OCI-LY7 (cell line): ENCODE measurements around the gene TIMM10B. TPM values are rescaled to one million over a fixed set of nuclear protein-coding genes. Genes with fewer than 3 reads are reported as not detected.

Experiments
- BruUV-seq: library from RNA; stranded (reverse); fragments of 400-500 nt; replicated peaks from 2 replicates; lab custom pipeline; 2021; lab: Mats Ljungman, UMichigan
- CTCF ChIA-PET: fragments of 300-600 bp; sonication (Branson Sonifier 250); formaldehyde crosslinking; loops from one replicate; lab custom pipeline; 2022; ENCODE audit warnings: antibody characterized with exemption; ENCODE audit not compliant: unreplicated experiment; lab: Charles Lee
- POLR2A ChIA-PET: fragments of 300-600 bp; sonication (Branson Sonifier 250); formaldehyde crosslinking; loops from one replicate; lab custom pipeline; 2022; ENCODE audit warnings: antibody characterized with exemption; lab: Charles Lee
- DNase-seq: peaks from one replicate; pipeline ENCODE4 v3.0.0-alpha.2; 2015; ENCODE audit warnings: low spot score
- H2AFZ ChIP-seq: fragments of 200-600 bp; sonication (generic), shearing (Covaris generic); 2 replicates; pipeline ENCODE4 v1.6.1; 2014; ENCODE audit warnings: mild to moderate bottlenecking, antibody characterized with exemption, low read length, moderate library complexity
- H3K27ac ChIP-seq: fragments of 200-600 bp; sonication (generic); 2 replicates; pipeline ENCODE4 v1.5.1; 2014; ENCODE audit warnings: mixed run types, low read depth, mild to moderate bottlenecking, moderate library complexity, low read length, inconsistent platforms; ENCODE audit not compliant: poor library complexity, severe bottlenecking
- H3K36me3 ChIP-seq: fragments of 200-600 bp; sonication (generic); 2 replicates; pipeline ENCODE4 v1.6.1; 2014; ENCODE audit warnings: mild to moderate bottlenecking, antibody characterized with exemption, low read length, moderate library complexity, mixed read lengths; ENCODE audit not compliant: insufficient read depth
- H3K4me1 ChIP-seq: fragments of 200-600 bp; sonication (generic); 2 replicates; pipeline ENCODE4 v1.5.1; 2014; ENCODE audit warnings: mild to moderate bottlenecking, low read length; ENCODE audit not compliant: insufficient read depth, poor library complexity, severe bottlenecking
- H3K4me2 ChIP-seq: fragments of 200-600 bp; sonication (generic); 2 replicates; pipeline ENCODE4 v1.6.1; 2014; ENCODE audit warnings: mild to moderate bottlenecking, low read length
- H3K4me3 ChIP-seq: fragments of 200-600 bp; sonication (generic); 2 replicates; pipeline ENCODE4 v1.5.1; 2014; ENCODE audit warnings: mild to moderate bottlenecking, low read depth, low read length; ENCODE audit not compliant: poor library complexity, severe bottlenecking
- H3K79me2 ChIP-seq: fragments of 200-600 bp; sonication (generic); 2 replicates; pipeline ENCODE4 v1.6.1; 2016; ENCODE audit warnings: low read depth, mild to moderate bottlenecking, low read length, moderate library complexity, mixed read lengths; ENCODE audit not compliant: insufficient read depth
- H3K9me2 ChIP-seq: fragments of 200-600 bp; sonication (generic); 2 replicates; pipeline ENCODE4 v1.6.1; 2016; ENCODE audit warnings: mild to moderate bottlenecking, low read length, mixed read lengths; ENCODE audit not compliant: insufficient read depth
- H3K9me3 ChIP-seq: fragments of 200-600 bp; sonication (generic); 2 replicates; pipeline ENCODE4 v1.6.1; 2014; ENCODE audit warnings: mild to moderate bottlenecking, mixed run types, low read length, mixed read lengths
- H4K20me1 ChIP-seq: fragments of 200-600 bp; sonication (generic); 2 replicates; pipeline ENCODE4 v1.6.1; 2014; ENCODE audit warnings: mild to moderate bottlenecking, antibody characterized with exemption, low read length, moderate library complexity, mixed read lengths; ENCODE audit not compliant: insufficient read depth
- CTCF ChIP-seq: fragments of 200-600 bp; sonication (generic); conservative IDR thresholded peaks from 2 replicates; pipeline ENCODE4 v1.5.1; 2014; ENCODE audit warnings: mild to moderate bottlenecking, antibody characterized with exemption, low read length, moderate library complexity, mixed read lengths
- EZH2phosphoT487 ChIP-seq: fragments of 200-600 bp; sonication (generic); IDR thresholded peaks from 2 replicates; pipeline ENCODE4 v1.6.1; 2018; ENCODE audit warnings: low read depth, borderline replicate concordance, mild to moderate bottlenecking, mixed run types, antibody characterized with exemption, low read length, moderate library complexity, mixed read lengths
- intact Hi-C: fragments of 100-400 bp; cut with micrococcal nuclease; formaldehyde crosslinking; loops from one replicate; pipeline ENCODE4 v1.10.0; 2022; ENCODE audit not compliant: unreplicated experiment
- total RNA-seq, 2 experiments: library from RNA; depleted of rRNA in 1 of 2; stranded (reverse); fragments of >200 nt in 1 of 2; shearing (Covaris generic) in 1 of 2; gene quantifications; 2 replicates each; pipeline ENCODE4 v1.2.3, GENCODE V29; 2014 to 2022

Gene TIMM10B
- total RNA-seq, 2 experiments from 2014 or later, result 43.7 to 54.6 TPM

DNA sequence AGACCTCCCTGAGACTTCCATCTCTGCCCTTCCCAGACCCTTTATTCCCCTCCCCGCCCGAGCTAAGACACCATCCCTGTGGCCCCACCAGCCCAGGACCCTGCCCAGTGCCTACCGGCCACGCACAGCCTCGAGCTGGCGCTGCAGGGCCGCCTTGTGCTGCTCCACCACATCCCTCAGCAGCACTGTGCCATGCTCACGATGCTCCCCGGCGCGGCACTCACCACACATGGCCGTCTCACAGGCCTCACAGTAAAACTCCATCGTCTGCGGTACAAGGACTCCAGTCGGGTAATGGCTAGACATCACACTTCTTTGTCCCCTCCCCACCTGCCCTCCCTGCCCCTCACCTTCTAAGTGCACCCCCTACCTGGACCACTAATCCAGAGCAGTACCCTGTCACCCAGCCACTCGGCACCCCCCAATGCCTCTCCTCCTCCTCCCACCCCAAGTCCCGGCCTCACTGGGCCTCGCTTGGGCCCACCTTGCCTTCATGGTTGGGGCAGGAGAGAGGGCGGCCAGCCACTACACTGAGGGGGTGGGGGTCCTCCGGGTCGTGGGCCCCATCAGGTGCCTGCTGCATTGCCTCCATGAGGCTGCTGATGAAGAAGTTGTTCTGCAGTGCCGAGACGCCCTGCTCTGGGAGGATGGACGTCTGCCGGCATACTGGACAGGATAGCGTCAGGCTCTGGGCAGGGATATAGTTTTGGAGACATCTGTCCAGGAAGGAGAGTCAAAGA lies 23.6 kb upstream of the TIMM10B start:
- Histone ChIP-seq H3K79me2 (no peaks in the 10 kb centered on the region), H3K4me1 (peaks cover 30% of the 10 kb centered on the region), H3K9me3 (no peaks in the 10 kb centered on the region), H3K36me3 (no peaks in the 10 kb centered on the region; the same call in 1 of the 2 replicates), H3K4me3 (no peak overlapping the region), H3K27ac (no peak overlapping the region), H3K9me2 (no peaks in the 10 kb centered on the region), H2AFZ (no peak overlapping the region), H3K4me2 (no peak overlapping the region), H4K20me1 (no peaks in the 10 kb centered on the region)
- no TSS peak for BruUV-seq
- no peak for TF ChIP-seq EZH2phosphoT487
- intact Hi-C loops, result no loop called here
- POLR2A ChIA-PET, result no interaction called here
- CTCF ChIA-PET, result no interaction called here
- no peak for DNase-seq

DNA sequence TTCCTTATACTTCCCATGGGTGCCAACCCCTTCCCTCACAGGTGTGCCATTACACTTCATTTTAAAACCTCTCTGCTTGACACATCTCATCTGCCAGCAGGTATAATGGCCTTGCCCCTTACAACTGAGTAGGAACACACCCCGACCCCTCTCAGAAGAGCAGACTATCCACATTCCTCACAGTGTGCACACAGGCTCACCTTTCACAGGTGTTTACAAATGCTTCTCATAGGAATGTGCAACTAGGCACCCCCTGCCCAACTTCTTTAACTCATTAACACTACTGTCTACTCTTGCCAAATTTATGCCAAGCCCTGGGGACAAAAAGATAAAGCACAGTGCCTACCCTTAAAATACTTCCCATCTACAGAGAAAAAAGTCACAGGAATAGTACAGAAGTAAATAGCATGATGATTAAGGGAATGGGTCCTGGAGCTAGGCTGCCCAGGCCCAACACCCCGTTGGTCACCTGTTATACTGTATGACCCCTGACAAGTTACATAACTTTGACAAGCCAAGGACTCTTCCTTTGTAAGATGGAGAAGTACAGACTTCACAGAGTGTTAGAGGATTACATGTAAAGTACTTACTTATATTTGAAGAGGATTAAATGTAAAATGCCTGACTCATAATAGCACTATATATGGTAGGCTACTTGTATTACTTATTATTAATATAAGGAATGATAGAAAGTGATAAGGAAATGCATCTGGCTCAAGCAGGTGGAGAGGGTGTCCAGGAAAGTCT lies 22.8 kb upstream of the TIMM10B start:
- TF ChIP-seq EZH2phosphoT487, result no peak
- no peak for TF ChIP-seq CTCF
- Histone ChIP-seq H3K27ac (no peak overlapping the region), H3K9me2 (no peaks in the 10 kb centered on the region), H3K4me1 (peaks cover 28% of the 10 kb centered on the region), H4K20me1 (no peaks in the 10 kb centered on the region), H3K4me2 (no peak overlapping the region), H3K79me2 (no peaks in the 10 kb centered on the region), H3K4me3 (no peak overlapping the region), H3K9me3 (no peaks in the 10 kb centered on the region), H3K36me3 (no peaks in the 10 kb centered on the region; the same call in 1 of the 2 replicates), H2AFZ (no peak overlapping the region)
- DNase-seq, result no peak
- no TSS peak for BruUV-seq
- ChIA-PET POLR2A (interaction anchor here (0.6 to 1.2 kb wide), 2 partner anchors 11 to 37 kb away, joined by 4 to 7 read pairs; no protein-coding TSS in a partner anchor), CTCF (no interaction called here)
- intact Hi-C loops, result no loop called here

- no peaks in the 10 kb centered on the region; the same call in 1 of the 2 replicates for H3K36me3 ChIP-seq
- H3K4me1 ChIP-seq, result peaks cover 22% of the 10 kb centered on the region
- H3K27ac ChIP-seq, result no peak overlapping the region
- no TSS peak for BruUV-seq
- no peak overlapping the region for H3K4me2 ChIP-seq
- intact Hi-C loops, result no loop called here
- CTCF ChIA-PET, result interaction anchor here (0.7 kb wide), 1 partner anchor 96 kb away, joined by 4 read pairs; no protein-coding TSS in a partner anchor
- H3K4me3 ChIP-seq, result no peak overlapping the region
- H2AFZ ChIP-seq, result no peak overlapping the region
- TF ChIP-seq CTCF, result no peak
- H3K79me2 ChIP-seq, result no peaks in the 10 kb centered on the region
- POLR2A ChIA-PET, result interaction anchor here (0.6 to 1.2 kb wide), 2 partner anchors 10 to 37 kb away, joined by 4 to 7 read pairs; no protein-coding TSS in a partner anchor
- no peaks in the 10 kb centered on the region for H4K20me1 ChIP-seq
- no peaks in the 10 kb centered on the region for H3K9me3 ChIP-seq
- no peaks in the 10 kb centered on the region for H3K9me2 ChIP-seq
- DNase-seq, result no peak
Measured at GRCh38 chr11:6459099-6459450, 22.2 kb upstream of the TIMM10B start.
